BE2C (cell line): ENCODE results near the gene TSEN2.

ENCODE experiments used
- DNase-seq: peaks from one replicate; pipeline ENCODE4 v3.0.0-alpha.2; 2020
- H3K27me3 ChIP-seq: fragments of 250-450 bp; sonication (Bioruptor Pico); 2 replicates; pipeline ENCODE4 v1.5.1; 2020; ENCODE audit warnings: mild to moderate bottlenecking
- H3K36me3 ChIP-seq: fragments of 250-450 bp; sonication (Bioruptor Pico); 2 replicates; pipeline ENCODE4 v1.5.1; 2020; ENCODE audit warnings: mild to moderate bottlenecking
- H3K4me1 ChIP-seq: fragments of 250-450 bp; sonication (Bioruptor Pico); 2 replicates; pipeline ENCODE4 v1.5.1; 2020
- H3K4me3 ChIP-seq: 2 replicates; pipeline ENCODE4 v1.5.1; 2011; ENCODE audit warnings: low read depth, low read length
- H3K9me3 ChIP-seq: fragments of 250-450 bp; sonication (Bioruptor Pico); 2 replicates; pipeline ENCODE4 v1.5.1; 2020
- TF ChIP-seq, protein P1 (sequence below): IDR thresholded peaks from 2 replicates; pipeline ENCODE4 v1.5.1; 2012; ENCODE audit warnings: mild to moderate bottlenecking, low read depth, low read length

TSEN2 gene

DNA sequence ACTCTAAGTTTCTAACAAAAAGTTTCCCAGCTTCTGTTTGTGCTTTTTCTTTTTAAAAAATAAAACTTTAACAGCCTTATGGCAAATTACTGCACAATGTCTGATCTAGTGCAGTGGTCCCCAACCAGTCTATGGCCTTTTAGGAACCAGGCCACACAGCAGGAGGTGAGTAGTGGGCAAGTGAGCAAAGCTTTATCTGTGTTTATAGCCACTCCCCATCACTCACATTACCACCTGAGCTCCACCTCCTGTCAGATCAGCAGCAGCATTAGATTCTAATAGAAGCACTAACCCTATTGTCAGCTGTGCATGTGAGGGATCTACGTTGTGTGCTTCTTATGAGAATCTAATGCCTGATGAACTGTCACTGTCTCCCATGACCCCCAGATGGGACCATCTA lies 78.2 kb downstream of the TSEN2 start:
- TF ChIP-seq, protein P1, sequence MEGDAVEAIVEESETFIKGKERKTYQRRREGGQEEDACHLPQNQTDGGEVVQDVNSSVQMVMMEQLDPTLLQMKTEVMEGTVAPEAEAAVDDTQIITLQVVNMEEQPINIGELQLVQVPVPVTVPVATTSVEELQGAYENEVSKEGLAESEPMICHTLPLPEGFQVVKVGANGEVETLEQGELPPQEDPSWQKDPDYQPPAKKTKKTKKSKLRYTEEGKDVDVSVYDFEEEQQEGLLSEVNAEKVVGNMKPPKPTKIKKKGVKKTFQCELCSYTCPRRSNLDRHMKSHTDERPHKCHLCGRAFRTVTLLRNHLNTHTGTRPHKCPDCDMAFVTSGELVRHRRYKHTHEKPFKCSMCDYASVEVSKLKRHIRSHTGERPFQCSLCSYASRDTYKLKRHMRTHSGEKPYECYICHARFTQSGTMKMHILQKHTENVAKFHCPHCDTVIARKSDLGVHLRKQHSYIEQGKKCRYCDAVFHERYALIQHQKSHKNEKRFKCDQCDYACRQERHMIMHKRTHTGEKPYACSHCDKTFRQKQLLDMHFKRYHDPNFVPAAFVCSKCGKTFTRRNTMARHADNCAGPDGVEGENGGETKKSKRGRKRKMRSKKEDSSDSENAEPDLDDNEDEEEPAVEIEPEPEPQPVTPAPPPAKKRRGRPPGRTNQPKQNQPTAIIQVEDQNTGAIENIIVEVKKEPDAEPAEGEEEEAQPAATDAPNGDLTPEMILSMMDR, result no peak
- H3K36me3 ChIP-seq, result no peaks in the 10 kb centered on the region
- no peaks in the 10 kb centered on the region for H3K4me1 ChIP-seq
- DNase-seq, result no peak
- no peaks in the 10 kb centered on the region for H3K27me3 ChIP-seq
- H3K4me3 ChIP-seq, result no peak overlapping the region
- no peaks in the 10 kb centered on the region for H3K9me3 ChIP-seq

DNA sequence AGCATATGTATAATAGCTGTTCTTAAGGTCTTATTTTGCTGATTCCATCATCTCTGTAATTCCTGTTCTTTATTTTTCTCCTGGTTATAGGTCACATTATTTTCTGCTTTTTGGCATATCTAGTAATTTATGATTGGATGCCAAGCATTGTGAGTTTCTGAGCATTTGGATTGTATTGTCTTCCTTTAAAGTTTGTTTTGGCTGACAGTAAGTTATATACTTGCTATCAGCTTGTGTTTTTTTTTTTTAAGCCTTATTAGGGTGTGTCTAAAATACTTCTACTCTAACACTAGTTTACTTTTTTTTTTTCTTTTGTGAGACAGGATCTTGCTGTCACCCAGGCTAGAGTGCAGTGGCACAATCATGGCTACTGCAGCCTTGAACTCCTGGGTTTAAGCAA lies 82.7 kb downstream of the TSEN2 start:
- Histone ChIP-seq H3K4me3 (no peak overlapping the region), H3K36me3 (no peaks in the 10 kb centered on the region), H3K9me3 (no peaks in the 10 kb centered on the region), H3K4me1 (no peaks in the 10 kb centered on the region), H3K27me3 (no peaks in the 10 kb centered on the region)
- DNase-seq, result no peak
- TF ChIP-seq, protein P1, result no peak

DNA sequence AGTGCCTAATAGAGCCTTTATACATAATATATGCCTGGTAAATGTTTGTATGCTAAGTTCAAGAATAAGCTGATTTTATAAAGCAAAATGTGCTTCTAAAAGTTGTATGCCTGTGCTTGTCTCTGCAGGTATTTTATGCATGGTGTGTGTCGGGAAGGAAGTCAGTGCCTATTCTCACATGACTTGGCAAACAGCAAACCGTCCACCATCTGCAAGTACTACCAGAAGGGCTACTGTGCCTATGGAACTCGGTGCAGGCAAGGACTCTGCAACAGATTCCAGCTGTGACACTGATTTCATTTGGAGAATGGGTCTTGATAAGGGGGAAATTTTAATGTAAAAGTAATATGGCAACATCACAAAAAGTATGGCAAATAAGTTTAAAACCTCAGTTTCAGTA lies 84.5 kb downstream of the TSEN2 start:
- DNase-seq, result no peak
- no peak overlapping the region for H3K4me3 ChIP-seq
- no peaks in the 10 kb centered on the region for H3K27me3 ChIP-seq
- no peaks in the 10 kb centered on the region for H3K9me3 ChIP-seq
- no peaks in the 10 kb centered on the region for H3K4me1 ChIP-seq
- TF ChIP-seq, protein P1, result no peak
- H3K36me3 ChIP-seq, result peaks cover 4% of the 10 kb centered on the region

DNA sequence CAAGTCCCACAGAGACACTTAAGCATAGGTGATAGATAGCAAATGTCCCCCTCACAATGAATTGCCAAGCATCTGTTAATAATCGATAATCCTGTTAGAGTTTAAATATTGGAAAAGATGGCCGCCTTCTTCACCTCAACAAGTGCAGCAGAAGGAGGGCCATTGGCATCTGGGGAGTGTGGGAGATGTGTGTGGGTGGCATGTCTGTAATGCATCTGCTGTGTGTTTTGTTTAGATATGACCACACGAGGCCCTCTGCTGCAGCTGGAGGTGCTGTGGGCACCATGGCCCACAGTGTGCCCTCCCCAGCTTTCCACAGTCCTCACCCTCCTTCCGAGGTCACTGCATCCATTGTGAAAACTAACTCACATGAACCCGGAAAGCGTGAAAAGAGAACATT lies 85.6 kb downstream of the TSEN2 start:
- Histone ChIP-seq H3K27me3 (no peaks in the 10 kb centered on the region), H3K4me1 (no peaks in the 10 kb centered on the region), H3K9me3 (no peaks in the 10 kb centered on the region), H3K4me3 (no peak overlapping the region), H3K36me3 (peaks cover 4% of the 10 kb centered on the region)
- TF ChIP-seq, protein P1, result no peak
- no peak for DNase-seq

DNA sequence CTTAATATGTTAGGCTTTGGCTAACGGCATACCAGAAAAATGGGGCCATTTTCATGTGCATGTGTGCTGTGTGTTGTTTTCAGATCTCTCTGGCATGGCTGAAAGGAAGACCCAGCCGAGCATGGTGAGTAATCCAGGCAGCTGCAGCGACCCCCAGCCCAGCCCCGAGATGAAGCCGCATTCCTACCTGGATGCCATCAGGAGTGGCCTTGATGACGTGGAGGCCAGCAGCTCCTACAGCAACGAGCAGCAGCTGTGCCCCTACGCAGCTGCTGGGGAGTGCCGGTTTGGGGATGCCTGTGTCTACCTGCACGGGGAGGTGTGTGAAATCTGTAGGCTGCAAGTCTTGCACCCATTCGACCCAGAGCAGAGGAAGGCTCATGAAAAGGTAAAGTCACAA lies 87.7 kb downstream of the TSEN2 start:
- no peaks in the 10 kb centered on the region for H3K27me3 ChIP-seq
- H3K36me3 ChIP-seq, result peaks cover 4% of the 10 kb centered on the region
- DNase-seq, result no peak
- no peaks in the 10 kb centered on the region for H3K9me3 ChIP-seq
- H3K4me3 ChIP-seq, result no peak overlapping the region
- TF ChIP-seq, protein P1, result no peak
- no peaks in the 10 kb centered on the region for H3K4me1 ChIP-seq

DNA sequence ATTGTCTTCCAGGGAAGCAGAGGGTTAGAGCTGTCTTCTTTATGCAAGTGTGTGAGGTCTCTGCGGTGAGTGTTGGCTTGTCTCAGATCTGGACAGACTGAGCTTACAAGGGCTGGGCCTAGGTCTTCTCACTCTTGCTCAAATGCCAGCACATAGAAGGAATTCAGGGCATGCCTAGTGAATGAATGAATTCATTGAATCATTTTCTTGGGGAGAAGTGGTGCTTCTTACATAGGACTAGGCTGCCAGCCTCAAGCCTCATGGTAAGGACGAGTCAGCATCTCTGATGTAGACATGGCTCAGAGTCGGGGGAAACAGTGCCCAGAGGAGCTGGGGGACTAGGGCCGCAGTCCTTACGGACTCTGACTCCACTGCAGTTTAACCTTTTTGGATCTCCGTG lies 89.9 kb downstream of the TSEN2 start:
- no peaks in the 10 kb centered on the region for H3K4me1 ChIP-seq
- H3K27me3 ChIP-seq, result no peaks in the 10 kb centered on the region
- peaks cover 6% of the 10 kb centered on the region for H3K36me3 ChIP-seq
- H3K9me3 ChIP-seq, result no peaks in the 10 kb centered on the region
- no peak for DNase-seq
- TF ChIP-seq, protein P1, result no peak
- no peak overlapping the region for H3K4me3 ChIP-seq
